ENCODE results near the gene ANKRD65. TPM values are rescaled to one million over a fixed set of nuclear protein-coding genes. Genes with fewer than 3 reads are reported as not detected.
A peak's percentile ranks its signal among the peaks of the same experiment; 100 is the strongest.

The ANKRD65 gene
- total and polyA plus RNA-seq, 7 experiments from 2014 or later = not detected

DNA sequence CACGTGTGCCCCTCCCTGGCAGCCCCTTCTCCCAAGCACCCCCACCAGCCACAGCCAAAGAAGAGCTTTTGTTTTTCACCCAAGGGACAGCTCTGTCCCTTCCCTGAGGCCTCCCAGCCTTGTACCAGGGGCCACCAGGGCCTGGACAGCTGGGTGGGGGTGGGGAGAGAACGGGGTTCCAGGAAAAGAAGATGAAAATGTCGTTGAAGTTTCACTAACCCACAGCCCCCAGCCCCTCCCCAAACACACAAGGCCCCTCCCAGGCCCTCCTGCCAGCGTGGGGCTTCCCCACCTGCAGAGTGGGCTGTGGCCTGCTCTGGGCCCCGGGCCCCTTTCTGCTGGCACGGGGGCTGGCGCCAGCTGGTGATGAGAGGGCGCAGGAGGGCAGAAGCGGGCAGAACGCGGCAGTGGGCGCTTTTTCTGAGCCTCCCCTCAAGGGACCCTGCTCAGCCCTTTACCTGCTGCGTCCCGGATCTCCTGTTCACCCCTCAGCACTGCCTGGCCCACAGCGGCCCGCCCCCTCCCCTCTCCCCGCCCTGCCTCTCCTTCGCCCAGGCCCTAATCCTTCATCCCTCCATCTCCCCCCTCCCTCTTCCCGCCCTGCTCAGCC lies 5.5 kb upstream of the ANKRD65 start:
- no peak for DNase-seq
- Histone ChIP-seq H3K9me3 (ENCODE audit: control insufficient read depth in 2 of 3, low read length in 3 of 3) (no peaks in the 10 kb centered on the region), H3K27me3 (ENCODE audit: control insufficient read depth in 2 of 2, insufficient read depth in 2 of 2, low read length in 2 of 2) (no peaks in the 10 kb centered on the region), H3K4me1 (ENCODE audit: control insufficient read depth in 2 of 2, insufficient read depth in 2 of 2, low read length in 2 of 2) (no peaks in the 10 kb centered on the region), H3K36me3 (ENCODE audit: control insufficient read depth in 2 of 3, insufficient read depth in 3 of 3, low read length in 3 of 3) (no peaks in the 10 kb centered on the region), H3K27ac (ENCODE audit: low read depth, low read length) (no peak overlapping the region), H3K4me3 (ENCODE audit: low read length) (no peak overlapping the region)
- no peak overlapping the region for H3K27ac Mint-ChIP-seq
- ChIA-PET POLR2A (interaction anchor here (0.6 kb wide), 1 partner anchor 226 kb away, joined by 3 read pairs; no protein-coding TSS in a partner anchor), CTCF (no interaction called here)
- H3K36me3 Mint-ChIP-seq = no peaks in the 10 kb centered on the region
- H3K9me3 Mint-ChIP-seq = peaks cover 0 to 4% (median 0%) of the 10 kb centered on the region in 11 donors
- H3K4me1 Mint-ChIP-seq = peaks cover 0 to 12% (median 4%) of the 10 kb centered on the region in 7 donors
- intact Hi-C loops (cut with micrococcal nuclease) = no loop called here
- H3K4me3 Mint-ChIP-seq = peak overlapping the region in 4 of 10 donors; percentile 18 to 43 (median 22)
- H3K27me3 Mint-ChIP-seq = peaks cover 16 to 35% (median 33%) of the 10 kb centered on the region in 5 donors
- ATAC-seq = peak; percentile 50

- H3K9me3 Mint-ChIP-seq = peaks cover 0 to 4% (median 0%) of the 10 kb centered on the region in 11 donors
- H3K4me3 Mint-ChIP-seq = peak overlapping the region in 4 of 10 donors; percentile 18 to 43 (median 22)
- ATAC-seq (no peak), DNase-seq (no peak)
- H3K27me3 Mint-ChIP-seq = peaks cover 16 to 36% (median 32%) of the 10 kb centered on the region in 5 donors
- H3K36me3 Mint-ChIP-seq = no peaks in the 10 kb centered on the region
- peaks cover 0 to 12% (median 4%) of the 10 kb centered on the region in 7 donors for H3K4me1 Mint-ChIP-seq
- Histone ChIP-seq H3K27ac (ENCODE audit: low read depth, low read length) (no peak overlapping the region), H3K36me3 (ENCODE audit: control insufficient read depth in 2 of 3, insufficient read depth in 3 of 3, low read length in 3 of 3) (no peaks in the 10 kb centered on the region), H3K9me3 (ENCODE audit: control insufficient read depth in 2 of 3, low read length in 3 of 3) (no peaks in the 10 kb centered on the region), H3K4me1 (ENCODE audit: control insufficient read depth in 2 of 2, insufficient read depth in 2 of 2, low read length in 2 of 2) (no peaks in the 10 kb centered on the region), H3K4me3 (ENCODE audit: low read length) (no peak overlapping the region), H3K27me3 (ENCODE audit: control insufficient read depth in 2 of 2, insufficient read depth in 2 of 2, low read length in 2 of 2) (no peaks in the 10 kb centered on the region)
- peak overlapping the region in 1 of 9 donors; percentile 42 for H3K27ac Mint-ChIP-seq
- intact Hi-C loops (cut with micrococcal nuclease) = no loop called here
- ChIA-PET POLR2A (interaction anchor here (0.6 kb wide), 1 partner anchor 225 kb away, joined by 3 read pairs; no protein-coding TSS in a partner anchor), CTCF (no interaction called here)
Observed at GRCh38 chr1:1425753-1426495, 4.8 kb upstream of the ANKRD65 start.

- Histone ChIP-seq H3K9me3 (ENCODE audit: control insufficient read depth in 2 of 3, low read length in 3 of 3) (no peaks in the 10 kb centered on the region), H3K4me3 (ENCODE audit: low read length) (no peak overlapping the region), H3K27ac (ENCODE audit: low read depth, low read length) (no peak overlapping the region), H3K36me3 (ENCODE audit: control insufficient read depth in 2 of 3, insufficient read depth in 3 of 3, low read length in 3 of 3) (no peaks in the 10 kb centered on the region), H3K4me1 (ENCODE audit: control insufficient read depth in 2 of 2, insufficient read depth in 2 of 2, low read length in 2 of 2) (no peaks in the 10 kb centered on the region), H3K27me3 (ENCODE audit: control insufficient read depth in 2 of 2, insufficient read depth in 2 of 2, low read length in 2 of 2) (no peaks in the 10 kb centered on the region)
- Mint-ChIP-seq H3K4me3 (no peak overlapping the region), H3K4me1 (peaks cover 0 to 12% (median 4%) of the 10 kb centered on the region in 7 donors), H3K9me3 (peaks cover 0 to 4% (median 0%) of the 10 kb centered on the region in 11 donors), H3K27ac (no peak overlapping the region), H3K27me3 (peaks cover 16 to 39% (median 32%) of the 10 kb centered on the region in 5 donors), H3K36me3 (no peaks in the 10 kb centered on the region)
- intact Hi-C loops (cut with micrococcal nuclease) = no loop called here
- ChIA-PET POLR2A (no interaction called here), CTCF (no interaction called here)
- DNase-seq (no peak), ATAC-seq (no peak)
Observed at GRCh38 chr1:1425426-1425752, 4.3 kb upstream of the ANKRD65 start.

DNA sequence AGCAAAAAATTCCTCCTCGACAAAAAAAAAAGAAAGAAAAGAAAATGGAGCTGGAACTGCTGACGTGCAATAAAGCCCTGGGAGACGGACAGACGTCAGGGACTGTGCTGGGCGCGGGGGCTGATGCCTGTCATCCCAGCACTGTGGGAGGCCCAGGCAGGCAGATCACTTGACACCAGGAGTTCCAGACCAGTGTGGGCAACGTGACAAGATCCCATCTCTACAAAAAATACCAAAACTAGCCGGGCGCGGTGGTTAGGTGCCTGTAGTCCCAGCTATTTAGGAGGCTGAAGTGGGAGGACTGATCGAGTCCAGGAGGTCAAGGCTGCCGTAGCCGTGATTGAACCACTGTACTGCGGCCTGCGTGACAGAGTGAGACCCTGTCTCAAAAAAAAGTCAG lies 3.6 kb upstream of the ANKRD65 start:
- peak overlapping the region in 1 of 9 donors; percentile 14 for H3K27ac Mint-ChIP-seq
- CTCF ChIA-PET = no interaction called here

GRCh38 chr1:1423245-1423597 lies 2.1 kb upstream of the ANKRD65 start:
- Mint-ChIP-seq H3K36me3 (no peaks in the 10 kb centered on the region), H3K27ac (peak overlapping the region in 1 of 9 donors; percentile 59), H3K4me3 (no peak overlapping the region), H3K9me3 (peaks cover 0 to 2% (median 0%) of the 10 kb centered on the region in 11 donors), H3K27me3 (peaks cover under 1 to 30% (median 22%) of the 10 kb centered on the region in 5 donors), H3K4me1 (peaks cover 0 to 7% (median under 1%) of the 10 kb centered on the region in 7 donors)
- Histone ChIP-seq H3K9me3 (ENCODE audit: control insufficient read depth in 2 of 3, low read length in 3 of 3) (no peaks in the 10 kb centered on the region), H3K4me3 (ENCODE audit: low read length) (no peak overlapping the region), H3K27ac (ENCODE audit: low read depth, low read length) (no peak overlapping the region), H3K4me1 (ENCODE audit: control insufficient read depth in 2 of 2, insufficient read depth in 2 of 2, low read length in 2 of 2) (no peaks in the 10 kb centered on the region), H3K36me3 (ENCODE audit: control insufficient read depth in 2 of 3, insufficient read depth in 3 of 3, low read length in 3 of 3) (no peaks in the 10 kb centered on the region), H3K27me3 (ENCODE audit: control insufficient read depth in 2 of 2, insufficient read depth in 2 of 2, low read length in 2 of 2) (no peaks in the 10 kb centered on the region)
- POLR2A ChIA-PET = no interaction called here
- DNase-seq = no peak
- CTCF ChIA-PET = no interaction called here
- intact Hi-C loops (cut with micrococcal nuclease) = no loop called here
- ATAC-seq = no peak

More for the DNA sequence above, 3.6 kb upstream of the ANKRD65 start:
- ATAC-seq (no peak), DNase-seq (no peak)
- Histone ChIP-seq H3K27ac (ENCODE audit: low read depth, low read length) (no peak overlapping the region), H3K4me1 (ENCODE audit: control insufficient read depth in 2 of 2, insufficient read depth in 2 of 2, low read length in 2 of 2) (no peaks in the 10 kb centered on the region), H3K9me3 (ENCODE audit: control insufficient read depth in 2 of 3, low read length in 3 of 3) (no peaks in the 10 kb centered on the region), H3K4me3 (ENCODE audit: low read length) (no peak overlapping the region), H3K36me3 (ENCODE audit: control insufficient read depth in 2 of 3, insufficient read depth in 3 of 3, low read length in 3 of 3) (no peaks in the 10 kb centered on the region), H3K27me3 (ENCODE audit: control insufficient read depth in 2 of 2, insufficient read depth in 2 of 2, low read length in 2 of 2) (no peaks in the 10 kb centered on the region)
- Mint-ChIP-seq H3K27me3 (peaks cover 11 to 35% (median 28%) of the 10 kb centered on the region in 5 donors), H3K4me1 (peaks cover 0 to 10% (median 4%) of the 10 kb centered on the region in 7 donors), H3K4me3 (peak overlapping the region in 1 of 10 donors; percentile 16), H3K36me3 (no peaks in the 10 kb centered on the region), H3K9me3 (peaks cover 0 to 4% (median 0%) of the 10 kb centered on the region in 11 donors)
- POLR2A ChIA-PET = no interaction called here
- intact Hi-C loops (cut with micrococcal nuclease) = no loop called here

DNA sequence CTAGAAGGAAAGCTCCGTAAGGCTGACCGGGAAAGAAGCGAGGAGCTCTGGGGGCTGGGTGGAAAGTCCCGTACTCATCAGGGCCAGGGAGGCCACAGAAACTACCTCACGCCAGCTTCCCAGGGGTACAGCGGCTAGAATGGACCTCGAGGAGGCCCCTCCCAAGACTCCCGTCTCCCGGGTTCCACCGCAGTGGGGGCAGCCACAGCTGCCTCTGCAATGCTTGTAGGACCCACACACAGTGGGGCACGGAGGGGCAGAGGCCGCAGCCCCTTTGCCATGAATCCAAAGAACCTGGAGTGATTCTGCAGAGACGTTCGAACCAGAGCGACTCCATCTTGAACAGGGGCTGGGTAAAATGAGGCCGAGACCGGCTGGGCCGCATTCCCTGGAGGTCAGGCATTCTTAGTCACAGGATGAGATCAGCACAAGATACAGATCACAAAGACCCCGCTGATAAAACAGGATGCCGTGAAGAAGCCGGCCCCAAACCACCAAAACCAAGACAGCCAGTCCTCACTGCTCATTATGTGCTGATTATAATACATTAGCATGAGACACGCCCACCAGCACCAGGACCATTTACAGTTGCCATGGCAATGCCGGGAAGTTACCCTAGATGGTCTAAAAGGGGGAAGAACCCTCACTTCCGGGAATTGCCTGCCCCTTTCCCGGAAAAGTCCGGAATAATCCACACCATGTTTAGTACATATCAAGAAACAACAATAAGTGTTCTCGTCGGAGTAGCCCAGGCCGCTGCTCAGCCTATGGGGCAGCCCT lies 1.6 kb upstream of the ANKRD65 start:
- Histone ChIP-seq H3K36me3 (ENCODE audit: control insufficient read depth in 2 of 3, insufficient read depth in 3 of 3, low read length in 3 of 3) (no peaks in the 10 kb centered on the region), H3K27me3 (ENCODE audit: control insufficient read depth in 2 of 2, insufficient read depth in 2 of 2, low read length in 2 of 2) (no peaks in the 10 kb centered on the region), H3K4me3 (ENCODE audit: low read length) (no peak overlapping the region), H3K9me3 (ENCODE audit: control insufficient read depth in 2 of 3, low read length in 3 of 3) (no peaks in the 10 kb centered on the region), H3K4me1 (ENCODE audit: control insufficient read depth in 2 of 2, insufficient read depth in 2 of 2, low read length in 2 of 2) (no peaks in the 10 kb centered on the region), H3K27ac (ENCODE audit: low read depth, low read length) (no peak overlapping the region)
- peaks cover 0 to 32% (median 21%) of the 10 kb centered on the region in 5 donors for H3K27me3 Mint-ChIP-seq
- no peaks in the 10 kb centered on the region for H3K36me3 Mint-ChIP-seq
- POLR2A ChIA-PET = no interaction called here
- H3K4me3 Mint-ChIP-seq = peak overlapping the region in 2 of 10 donors; percentile 16 to 43
- H3K4me1 Mint-ChIP-seq = peaks cover 0 to 7% (median 0%) of the 10 kb centered on the region in 7 donors
- no peak overlapping the region for H3K27ac Mint-ChIP-seq
- CTCF ChIA-PET = interaction anchor here (1.1 kb wide), 1 partner anchor 19 kb away, joined by 4 read pairs; no protein-coding TSS in a partner anchor
- no peak for DNase-seq
- intact Hi-C loops (cut with micrococcal nuclease) = no loop called here
- ATAC-seq = no peak
- H3K9me3 Mint-ChIP-seq = peaks cover 0 to 2% (median 0%) of the 10 kb centered on the region in 11 donors

All from naive thymus-derived CD4-positive, alpha-beta T cell (primary cell).